Lung (tissue), 12 donors: ENCODE results near the gene USF2. TPM values are rescaled to one million over a fixed set of nuclear protein-coding genes. Genes with fewer than 3 reads are reported as not detected.
"Not testable (repeated sequence)": the region's sequence is repeated elsewhere in the genome, so short reads cannot be mapped to it uniquely, and the experiment has no call there.

Experiments used
- ATAC-seq: fragments of 200-7000 bp; cut with Tn5 transposase; one replicate; pipeline ENCODE4 v1.9.1; 2020; ENCODE audit warnings: moderate number of reproducible peaks; ENCODE audit not compliant: insufficient read depth, low FRiP score
- DNase-seq, 3 donors: peaks; one replicate each; pipeline ENCODE4 v3.0.0-alpha.2; 2013 to 2017
- H3K27ac ChIP-seq, 2 donors: one replicate each; pipeline ENCODE4 v1.5.1; 2013; ENCODE audit warnings: mild to moderate bottlenecking in 2 of 2, moderate library complexity in 2 of 2, control low read depth in 1 of 2, inconsistent platforms in 1 of 2, low read depth in 1 of 2, low read length in 1 of 2
- H3K27me3 ChIP-seq, 3 donors: one replicate each; pipeline ENCODE4 v1.5.1; 2013; ENCODE audit warnings: low read length in 2 of 3; ENCODE audit not compliant: control insufficient read depth in 3 of 3, insufficient read depth in 3 of 3
- H3K36me3 ChIP-seq, 4 donors: one replicate each; pipeline ENCODE4 v1.5.1; 2013; ENCODE audit warnings: low read length in 4 of 4, mild to moderate bottlenecking in 1 of 4, moderate library complexity in 1 of 4; ENCODE audit not compliant: control insufficient read depth in 4 of 4, insufficient read depth in 4 of 4
- H3K4me1 ChIP-seq, 5 donors: one replicate each; pipeline ENCODE4 v1.5.1; 2013; ENCODE audit warnings: low read length in 5 of 5, mild to moderate bottlenecking in 2 of 5, moderate library complexity in 1 of 5; ENCODE audit not compliant: control insufficient read depth in 5 of 5, insufficient read depth in 5 of 5
- H3K4me3 ChIP-seq: one replicate; pipeline ENCODE4 v1.5.1; 2013; ENCODE audit warnings: mild to moderate bottlenecking, control low read depth, moderate library complexity
- H3K9ac ChIP-seq, 2 donors: one replicate each; pipeline ENCODE4 v1.5.1; 2013; ENCODE audit warnings: low read length in 2 of 2, control low read depth in 1 of 2; ENCODE audit not compliant: insufficient read depth in 1 of 2
- H3K9me3 ChIP-seq, 4 donors: one replicate each; pipeline ENCODE4 v1.5.1; 2013; ENCODE audit warnings: low read length in 3 of 4, mild to moderate bottlenecking in 1 of 4, moderate library complexity in 1 of 4; ENCODE audit not compliant: control insufficient read depth in 4 of 4, insufficient read depth in 3 of 4
- CTCF ChIP-seq: IDR thresholded peaks from 2 replicates; pipeline ENCODE4 v1.5.1; 2012; ENCODE audit warnings: mild to moderate bottlenecking; ENCODE audit errors: control extremely low read depth, extremely low read depth
- WGBS, 2 donors: extraction: QIAGEN DNeasy Blood & Tissue Kit; methylation state at CpG; one replicate each; pipeline ENCODE4 v1.1.7; 2013; 5-methylcytosine and 5-hydroxymethylcytosine counted together
- polyA plus RNA-seq, 2 donors: library from polyadenylated mRNA; stranded (reverse); fragments of 200-250 nt; gene quantifications; one replicate each; pipeline ENCODE4 v1.2.1, GENCODE V29; 2013
- total RNA-seq, 2 donors: library from RNA; depleted of rRNA in 1 of 2; stranded (reverse); fragments of >200 nt in 1 of 2; gene quantifications; one replicate each; pipeline ENCODE4 v1.2.1, GENCODE V29; 2014 to 2021
- donor health status: control.
- donor health status: control.
- donor health status: Bipolar disorder and iron deficiency.
- donor health status: healthy.
- donor health status: DM: yes; HTN: yes; CAD: no.

USF2 gene
- total and polyA plus RNA-seq, 4 donors = 74.9 to 163 (median 133) TPM

- Histone ChIP-seq H3K4me1 (peaks cover 0 to 38% (median 12%) of the 10 kb centered on the region in 5 donors), H3K27me3 (peaks cover 0 to 9% (median 0%) of the 10 kb centered on the region in 3 donors), H3K9me3 (no peaks in the 10 kb centered on the region), H3K9ac (no peak overlapping the region), H3K27ac (no peak overlapping the region), H3K4me3 (no peak overlapping the region), H3K36me3 (no peaks in the 10 kb centered on the region)
- no peak for TF ChIP-seq CTCF
- 20 to 21% methylated on average over 1 of the region's 1 CpG for WGBS, 2 donors
- ATAC-seq = no peak
- DNase-seq = peak in 2 of 3 donors; percentile 37 to 48
These were observed 16.3 kb downstream of the USF2 start for GRCh38 chr19:35285095-35285449.

GRCh38 chr19:35285465-35285864 is 16.7 kb downstream of the USF2 start:
- H3K36me3 ChIP-seq, ATAC-seq, H3K9ac ChIP-seq, H3K4me3 ChIP-seq, DNase-seq, H3K9me3 ChIP-seq, H3K27me3 ChIP-seq, H3K27ac ChIP-seq: not testable (repeated sequence)
- H3K4me1 ChIP-seq = peaks cover 0 to 34% (median 10%) of the 10 kb centered on the region in 5 donors
- 92 to 95% methylated on average over 3 of the region's 3 CpGs for WGBS, 2 donors

GRCh38 chr19:35286101-35286500 is 17.3 kb downstream of the USF2 start:
- not testable (repeated sequence) for H3K9me3 ChIP-seq, ATAC-seq, H3K27ac ChIP-seq, DNase-seq, H3K9ac ChIP-seq, H3K27me3 ChIP-seq, H3K36me3 ChIP-seq, H3K4me3 ChIP-seq
- H3K4me1 ChIP-seq = peaks cover 0 to 28% (median 5%) of the 10 kb centered on the region in 5 donors
- 76 to 78% methylated on average over 5 of the region's 5 CpGs for whole genome bisulfite sequencing, 2 donors

- Histone ChIP-seq H3K9me3 (peaks cover 0 to 2% (median 0%) of the 10 kb centered on the region in 4 donors), H3K27me3 (peaks cover 0 to 8% (median 0%) of the 10 kb centered on the region in 3 donors), H3K9ac (no peak overlapping the region), H3K4me3 (no peak overlapping the region), H3K4me1 (peaks cover 0 to 19% (median 4%) of the 10 kb centered on the region in 5 donors), H3K36me3 (no peaks in the 10 kb centered on the region), H3K27ac (no peak overlapping the region)
- ATAC-seq (no peak), DNase-seq (no peak)
- 88 to 93% methylated on average over 10 of the region's 10 CpGs for WGBS, 2 donors
- no peak for TF ChIP-seq CTCF
These were observed 19.0 kb downstream of the USF2 start for GRCh38 chr19:35287713-35288112.
